MV-4-11 (cell line): Measurements from ENCODE around the gene TESPA1.

Experiments
- DNase-seq: peaks from one replicate; lab custom pipeline; 2025; lab: John Stamatoyannopoulos, UW

TESPA1 gene

GRCh38 chr12:54983536-54984101, 943 bp downstream of the TESPA1 start:
- DNase-seq, result no peak

GRCh38 chr12:54981796-54982195, 2.8 kb downstream of the TESPA1 start:
- no peak for DNase-seq

- no peak for DNase-seq
These were observed 4.2 kb downstream of the TESPA1 start for GRCh38 chr12:54980341-54980740.

GRCh38 chr12:54977857-54978256, 6.7 kb downstream of the TESPA1 start:
- DNase-seq, result no peak

- DNase-seq, result no peak
These were observed 7.4 kb downstream of the TESPA1 start for GRCh38 chr12:54977155-54977554.

DNA sequence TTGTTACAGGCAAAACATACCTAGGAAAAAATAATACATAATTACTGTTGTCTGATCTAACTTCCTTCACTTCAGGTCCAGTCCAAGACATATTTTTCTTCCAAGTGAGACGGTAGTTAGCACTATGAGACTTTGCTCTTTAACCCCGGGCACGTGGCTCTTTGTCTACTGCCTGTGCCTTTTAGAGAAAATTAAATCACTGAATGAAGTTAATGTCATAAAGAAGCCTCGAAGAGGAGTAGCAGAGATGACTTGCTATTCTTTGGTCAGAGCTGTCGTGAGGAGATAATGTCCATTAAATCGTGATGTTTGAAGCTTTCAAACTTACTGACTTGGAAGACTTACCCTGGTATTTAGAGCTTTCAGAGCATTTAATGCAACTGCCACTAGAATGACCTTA, 8.7 kb downstream of the TESPA1 start:
- DNase-seq, result no peak

DNA sequence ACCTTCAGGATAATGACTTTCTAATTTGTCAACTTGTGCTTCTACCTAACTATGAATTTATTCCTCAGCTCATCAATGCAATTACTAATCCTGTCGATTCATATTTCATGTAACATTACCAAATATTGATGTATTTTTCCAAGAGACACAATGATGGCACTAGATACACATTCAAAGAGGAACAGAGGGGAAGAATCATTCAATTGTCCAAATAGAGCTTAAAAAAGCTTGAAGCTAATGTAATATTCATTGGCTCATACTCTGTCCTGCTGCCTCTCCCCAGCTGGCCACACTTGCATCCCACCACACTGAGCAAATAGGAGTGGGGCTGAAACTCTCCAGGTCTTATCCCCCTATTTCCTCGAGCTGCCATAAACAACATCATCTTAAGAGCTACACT, 9.3 kb downstream of the TESPA1 start:
- DNase-seq, result no peak

GRCh38 chr12:54974279-54974678, 10.3 kb downstream of the TESPA1 start:
- no peak for DNase-seq

DNA sequence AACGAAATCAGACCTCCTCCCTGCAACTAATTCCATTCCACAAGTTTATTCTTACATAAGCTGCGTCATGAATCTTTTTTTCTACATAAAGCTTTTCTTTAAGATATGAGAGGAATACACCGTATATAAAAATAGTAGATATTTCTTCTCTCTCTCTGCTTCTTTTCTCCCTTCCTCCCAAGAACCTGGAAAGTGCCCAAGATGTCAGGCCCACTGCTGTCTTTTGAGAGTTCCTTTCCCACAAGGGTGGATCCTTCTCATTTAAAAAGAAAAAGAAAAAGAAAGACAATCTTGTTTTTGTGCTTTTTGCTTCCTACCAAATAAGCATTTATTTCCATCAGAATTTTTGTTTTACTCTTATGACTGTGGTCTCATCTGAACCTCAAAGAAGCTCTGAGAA, 11.0 kb downstream of the TESPA1 start:
- DNase-seq, result no peak

DNA sequence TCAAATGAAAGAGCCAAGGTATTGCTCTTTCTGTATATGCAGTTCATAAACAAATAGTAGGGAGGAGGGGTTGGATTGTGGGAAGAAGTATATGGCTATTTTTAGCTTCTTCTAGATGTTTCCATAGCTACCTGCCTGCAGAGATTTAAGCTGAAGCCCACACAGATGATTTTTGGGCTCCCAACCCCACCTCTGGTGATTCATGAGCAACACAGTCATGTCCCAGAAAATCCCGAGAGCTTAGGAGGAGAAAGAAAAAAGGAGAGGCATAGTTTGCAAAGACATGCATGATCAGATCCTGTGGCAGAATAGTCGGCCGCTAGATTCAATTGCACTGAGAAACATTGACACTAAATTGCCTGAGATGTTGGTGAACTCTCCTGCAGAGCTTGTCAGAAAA, 13.8 kb downstream of the TESPA1 start:
- DNase-seq, result no peak

GRCh38 chr12:54968181-54968730, 16.3 kb downstream of the TESPA1 start:
- DNase-seq, result no peak

GRCh38 chr12:54967461-54967860, 17.1 kb downstream of the TESPA1 start:
- no peak for DNase-seq

- no peak for DNase-seq
These were observed 23.4 kb downstream of the TESPA1 start for GRCh38 chr12:54961190-54961589.

DNA sequence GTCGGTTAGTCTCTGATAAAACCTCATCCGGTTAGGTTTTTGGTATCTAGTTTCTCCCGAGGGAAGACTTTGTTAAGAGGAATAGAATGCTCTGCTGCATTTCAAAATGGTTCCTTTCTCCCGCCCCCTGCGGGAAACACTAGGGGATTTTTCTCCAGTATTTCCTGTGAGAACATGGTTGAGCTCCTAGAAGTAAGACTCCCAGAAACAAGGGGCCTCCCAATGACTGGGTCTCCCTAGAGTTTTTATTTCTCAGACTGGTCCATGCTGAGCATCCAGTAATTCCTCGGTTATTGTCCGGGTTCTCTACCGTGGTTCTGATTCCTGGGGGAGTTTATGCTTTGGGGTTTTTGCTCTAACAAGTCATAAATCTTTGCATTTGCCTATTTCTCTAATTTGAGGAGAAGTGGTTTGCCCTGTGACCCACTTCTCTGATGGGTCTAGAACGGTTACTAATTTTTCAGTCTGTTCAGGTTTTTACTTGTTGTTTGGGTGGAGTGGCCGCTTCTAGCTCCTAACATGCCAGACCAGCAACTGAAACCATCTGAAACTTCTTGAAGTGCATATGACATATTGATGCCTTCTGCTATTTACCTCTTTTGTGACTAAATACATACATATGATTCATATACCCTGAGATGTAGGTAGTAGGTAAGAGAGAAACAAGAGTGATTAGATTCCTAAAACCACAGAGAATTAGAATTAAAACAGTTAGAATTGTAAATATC, 25.1 kb downstream of the TESPA1 start:
- DNase-seq, result peak; percentile 6

DNA sequence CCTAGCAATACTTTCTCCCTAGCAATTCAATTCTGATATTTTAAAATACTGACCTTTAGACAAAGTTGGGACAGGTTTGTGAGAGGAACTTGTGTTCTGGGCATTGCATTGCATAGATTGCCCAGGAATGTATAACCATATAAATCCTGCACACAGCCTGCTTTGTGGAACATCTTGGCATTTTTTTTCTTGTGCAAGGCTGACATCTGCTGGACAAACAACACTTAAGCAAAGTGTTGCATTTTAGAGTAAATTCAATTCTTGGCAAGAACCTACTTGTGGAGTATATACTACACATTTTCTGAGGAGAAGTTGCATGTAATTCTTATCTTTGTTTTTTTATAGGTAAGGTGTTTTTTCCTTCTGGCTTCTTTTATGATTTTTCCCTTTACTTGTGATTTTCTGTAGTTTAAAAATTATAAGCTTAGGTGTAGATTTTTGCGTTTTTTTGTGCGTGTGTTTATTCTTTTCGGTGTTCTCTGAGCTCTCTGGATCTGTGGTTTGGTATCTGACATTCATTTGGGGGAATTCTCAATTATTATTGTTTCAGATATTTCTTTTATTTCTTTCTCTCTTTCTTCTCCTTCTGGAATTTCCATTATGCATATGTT, 26.4 kb downstream of the TESPA1 start:
- peak; percentile 56 for DNase-seq

- peak; percentile 90 for DNase-seq
These were observed 27.5 kb downstream of the TESPA1 start for GRCh38 chr12:54956818-54957641.

DNA sequence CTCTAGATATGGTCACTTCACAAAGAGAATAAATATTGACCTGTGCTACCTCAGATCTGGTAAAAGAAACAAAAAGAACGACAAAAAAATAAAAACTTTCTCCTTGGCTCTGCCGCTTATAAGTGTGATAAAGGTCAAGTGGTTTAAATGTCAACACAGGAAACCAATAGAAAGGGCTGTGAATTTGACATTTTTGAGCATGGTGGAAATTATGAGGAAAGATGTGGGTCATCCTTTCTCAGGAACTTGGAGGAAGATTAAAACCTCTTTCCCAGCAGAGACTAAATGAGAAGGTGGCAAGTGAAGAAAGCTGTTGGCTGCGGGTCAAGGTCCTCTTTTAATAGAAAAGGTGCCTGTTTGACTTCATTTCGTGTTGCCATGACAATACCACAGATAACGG, 28.2 kb downstream of the TESPA1 start:
- no peak for DNase-seq

DNA sequence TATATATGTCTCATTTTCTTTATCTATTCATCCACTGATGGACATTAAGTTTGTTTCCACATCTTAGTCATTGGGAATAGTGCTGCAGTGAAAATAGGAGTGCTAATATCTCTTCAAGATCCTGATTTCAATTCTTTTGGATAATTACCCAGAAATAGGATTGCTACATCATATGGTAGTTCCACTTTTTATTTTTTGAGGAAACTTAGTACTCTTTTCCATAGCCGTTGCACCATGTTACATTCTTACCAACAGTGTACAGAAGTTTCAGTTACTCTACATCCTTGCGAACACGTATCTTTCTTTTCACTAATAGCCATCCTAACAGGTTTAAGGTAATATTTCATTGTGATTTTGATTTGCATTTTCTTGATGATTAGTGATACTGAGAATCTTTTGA, 29.8 kb downstream of the TESPA1 start:
- no peak for DNase-seq

GRCh38 chr12:54954228-54954627, 30.3 kb downstream of the TESPA1 start:
- no peak for DNase-seq

DNA sequence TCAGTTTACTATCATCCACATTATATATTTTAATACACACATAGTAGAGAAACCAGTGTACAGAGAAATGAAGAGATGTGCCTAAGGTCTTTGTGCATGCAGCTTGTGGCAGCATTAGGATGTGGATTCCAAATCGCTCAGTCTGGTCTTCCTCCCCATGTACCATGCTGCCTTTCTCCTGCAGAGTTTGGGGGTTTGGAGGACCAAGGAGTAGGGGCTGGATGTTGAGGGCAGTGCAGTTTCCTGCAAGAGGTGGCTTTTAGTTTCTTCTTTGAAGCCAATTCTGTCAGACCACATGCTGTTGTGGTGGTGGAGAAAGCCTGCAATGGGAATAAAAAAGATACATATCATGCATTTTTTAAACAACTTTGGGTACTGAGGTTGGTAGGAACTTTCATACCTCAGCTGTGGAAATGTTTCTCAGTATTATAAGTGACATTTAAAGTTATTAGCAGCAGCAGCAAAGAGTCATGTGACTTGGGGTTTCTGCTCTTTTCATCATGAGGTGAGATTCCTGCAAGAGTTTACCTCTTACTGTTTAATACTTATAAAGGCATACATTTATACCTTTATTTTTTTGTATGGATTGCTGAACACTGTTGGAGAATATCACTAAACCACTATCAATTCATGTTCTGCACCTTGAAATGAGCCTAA, 34.4 kb downstream of the TESPA1 start:
- no peak for DNase-seq

DNA sequence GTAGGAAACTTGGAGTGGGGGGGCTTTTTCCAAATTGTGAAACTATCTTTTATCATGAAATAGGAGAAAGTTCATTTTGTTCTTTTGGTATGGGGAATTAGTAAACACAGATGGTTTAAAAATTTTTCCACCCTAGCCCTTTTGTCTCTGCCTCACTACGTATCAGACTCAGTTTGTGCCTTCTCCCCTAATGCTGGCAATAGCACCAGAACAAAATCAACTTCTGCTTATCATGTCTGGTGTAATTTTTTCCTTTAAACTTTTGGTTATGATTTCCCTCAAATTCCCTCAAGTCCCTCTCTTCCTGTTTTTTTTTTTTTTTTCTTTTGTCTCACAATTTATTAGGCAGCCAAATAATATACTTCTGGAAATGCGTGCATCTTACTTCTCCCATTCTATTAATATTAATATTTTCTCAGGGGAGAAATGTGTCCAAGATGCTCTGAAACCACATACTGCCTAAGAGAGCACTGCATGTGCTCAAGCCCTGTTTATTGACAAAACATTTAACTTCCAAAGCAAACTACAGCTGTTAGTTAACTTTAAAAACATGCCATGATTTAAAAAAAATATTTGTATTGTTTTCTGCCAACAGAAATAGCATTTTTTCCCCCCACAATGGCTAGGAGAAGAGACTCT, 35.4 kb downstream of the TESPA1 start:
- DNase-seq, result no peak
